ENCODE measurements around the gene TMEFF1.
"Not testable (repeated sequence)": the region's sequence is repeated elsewhere in the genome, so short reads cannot be mapped to it uniquely, and the experiment has no call there.

The TMEFF1 gene

GRCh38 chr9:100430286-100430940 lies 42.5 kb upstream of the TMEFF1 start:
- TF ChIP-seq CTCF (IDR thresholded peaks at IDR 0.05; ENCODE audit: extremely low read depth, insufficient read depth, missing control alignments): no peak
- no peak for DNase-seq (ENCODE audit: low spot score)
- in situ Hi-C loops (cut with MboI; ENCODE audit: low pct_unique_long_range_greater_than_20kb, low sequenced_read_pairs, unreplicated experiment): no loop called here

GRCh38 chr9:100431886-100432285 lies 41.1 kb upstream of the TMEFF1 start:
- TF ChIP-seq CTCF (IDR thresholded peaks at IDR 0.05; ENCODE audit: extremely low read depth, insufficient read depth, missing control alignments): no peak
- no peak for DNase-seq (ENCODE audit: low spot score)
- in situ Hi-C loops (cut with MboI; ENCODE audit: low pct_unique_long_range_greater_than_20kb, low sequenced_read_pairs, unreplicated experiment): no loop called here

- in situ Hi-C loops (cut with MboI; ENCODE audit: low pct_unique_long_range_greater_than_20kb, low sequenced_read_pairs, unreplicated experiment): no loop called here
- TF ChIP-seq CTCF (IDR thresholded peaks at IDR 0.05; ENCODE audit: extremely low read depth, insufficient read depth, missing control alignments): no peak
- DNase-seq (ENCODE audit: low spot score): no peak
Observed at GRCh38 chr9:100432736-100433135, 40.2 kb upstream of the TMEFF1 start.

- no peak for TF ChIP-seq CTCF (IDR thresholded peaks at IDR 0.05; ENCODE audit: extremely low read depth, insufficient read depth, missing control alignments)
- DNase-seq (ENCODE audit: low spot score): no peak
- in situ Hi-C loops (cut with MboI; ENCODE audit: low pct_unique_long_range_greater_than_20kb, low sequenced_read_pairs, unreplicated experiment): no loop called here
Observed at GRCh38 chr9:100436571-100436970, 36.4 kb upstream of the TMEFF1 start.

- peak; percentile 90 for TF ChIP-seq CTCF (IDR thresholded peaks at IDR 0.05; ENCODE audit: extremely low read depth, insufficient read depth, missing control alignments)
- in situ Hi-C loops (cut with MboI; ENCODE audit: low pct_unique_long_range_greater_than_20kb, low sequenced_read_pairs, unreplicated experiment): no loop called here
- peak; percentile 60 for DNase-seq (ENCODE audit: low spot score)
Observed at GRCh38 chr9:100437860-100438805, 34.8 kb upstream of the TMEFF1 start.

- TF ChIP-seq CTCF (IDR thresholded peaks at IDR 0.05; ENCODE audit: extremely low read depth, insufficient read depth, missing control alignments): no peak
- in situ Hi-C loops (cut with MboI; ENCODE audit: low pct_unique_long_range_greater_than_20kb, low sequenced_read_pairs, unreplicated experiment): no loop called here
- no peak for DNase-seq (ENCODE audit: low spot score)
Observed at GRCh38 chr9:100440071-100440470, 32.9 kb upstream of the TMEFF1 start.

- in situ Hi-C loops (cut with MboI; ENCODE audit: low pct_unique_long_range_greater_than_20kb, low sequenced_read_pairs, unreplicated experiment); DNase-seq (ENCODE audit: low spot score): not testable (repeated sequence)
Observed at GRCh38 chr9:100440487-100440886, 32.5 kb upstream of the TMEFF1 start.

Data from GM13977 (cell line).